Liver (tissue), 9 donors: Measurements from ENCODE around the gene MIEF1. TPM values are rescaled to one million over a fixed set of nuclear protein-coding genes. Genes with fewer than 3 reads are reported as not detected.

Experiments used
- DNase-seq: peaks from one replicate; pipeline ENCODE4 v3.0.0-alpha.2; 2017; ENCODE audit warnings: low spot score
- H3K27ac ChIP-seq, 2 donors: one replicate each; pipeline ENCODE4 v1.7.0; 2013; ENCODE audit warnings: inconsistent platforms in 2 of 2, low read length in 2 of 2, control low read depth in 1 of 2, low read depth in 1 of 2, mild to moderate bottlenecking in 1 of 2
- H3K27me3 ChIP-seq, 4 donors: one replicate each; pipeline versions ENCODE4 v1.6.1 to v1.7.0; 2013; ENCODE audit warnings: low read length in 3 of 4, inconsistent platforms in 1 of 4, mild to moderate bottlenecking in 1 of 4, moderate library complexity in 1 of 4; ENCODE audit not compliant: control insufficient read depth in 4 of 4, insufficient read depth in 4 of 4
- H3K36me3 ChIP-seq, 4 donors: one replicate each; pipeline versions ENCODE4 v1.6.1 to v1.7.0; 2013; ENCODE audit warnings: low read length in 3 of 4, mild to moderate bottlenecking in 3 of 4, low read depth in 1 of 4, moderate library complexity in 1 of 4; ENCODE audit not compliant: control insufficient read depth in 4 of 4, insufficient read depth in 3 of 4
- H3K4me1 ChIP-seq, 4 donors: one replicate each; pipeline versions ENCODE4 v1.6.1 to v1.7.0; 2013; ENCODE audit warnings: low read length in 3 of 4, mild to moderate bottlenecking in 3 of 4, moderate library complexity in 1 of 4; ENCODE audit not compliant: control insufficient read depth in 4 of 4, insufficient read depth in 4 of 4
- H3K4me3 ChIP-seq, 3 donors: one replicate each; pipeline versions ENCODE4 v1.6.1 to v1.7.0; 2013; ENCODE audit warnings: low read length in 3 of 3, control low read depth in 1 of 3, low read depth in 1 of 3, mild to moderate bottlenecking in 1 of 3
- H3K9ac ChIP-seq, 2 donors: one replicate each; pipeline ENCODE4 v1.7.0; 2013; ENCODE audit warnings: low read length in 2 of 2, mild to moderate bottlenecking in 2 of 2, moderate library complexity in 2 of 2, control low read depth in 1 of 2, low read depth in 1 of 2
- H3K9me3 ChIP-seq, 4 donors: one replicate each; pipeline versions ENCODE4 v1.6.1 to v1.7.0; 2013; ENCODE audit warnings: low read length in 3 of 4; ENCODE audit not compliant: control insufficient read depth in 4 of 4
- EGR1 ChIP-seq, 2 donors: IDR thresholded peaks; 2 replicates each; pipeline ENCODE4 v1.6.1; 2016 to 2018; ENCODE audit warnings: antibody characterized with exemption in 2 of 2, low read depth in 2 of 2
- FOXA1 ChIP-seq: IDR thresholded peaks from 2 replicates; pipeline ENCODE4 v1.6.1; 2016; ENCODE audit warnings: antibody characterized with exemption
- FOXA2 ChIP-seq: IDR thresholded peaks from 2 replicates; pipeline ENCODE4 v1.6.1; 2016; ENCODE audit warnings: antibody characterized with exemption
- GABPA ChIP-seq, 2 donors: IDR thresholded peaks in 1 of 2; conservative IDR thresholded peaks in 1 of 2; 2 replicates each; pipeline ENCODE4 v1.6.1; 2016; ENCODE audit warnings: antibody characterized with exemption in 2 of 2, mild to moderate bottlenecking in 1 of 2, moderate library complexity in 1 of 2
- HNF4G ChIP-seq: IDR thresholded peaks from 2 replicates; pipeline ENCODE4 v1.6.1; 2016; ENCODE audit warnings: antibody characterized with exemption
- JUND ChIP-seq, 2 donors: IDR thresholded peaks; 2 replicates each; pipeline ENCODE4 v1.6.1; 2016; ENCODE audit warnings: antibody characterized with exemption in 2 of 2
- RAD21 ChIP-seq, 2 donors: IDR thresholded peaks; 2 replicates each; pipeline ENCODE4 v1.6.1; 2016; ENCODE audit warnings: antibody characterized with exemption in 2 of 2, mild to moderate bottlenecking in 2 of 2
- RXRA ChIP-seq, 2 donors: IDR thresholded peaks; 2 replicates each; pipeline ENCODE4 v1.6.1; 2017 to 2018; ENCODE audit warnings: antibody characterized with exemption in 2 of 2, mild to moderate bottlenecking in 1 of 2
- SP1 ChIP-seq: IDR thresholded peaks from 2 replicates; pipeline ENCODE4 v1.6.1; 2018; ENCODE audit warnings: antibody characterized with exemption, mild to moderate bottlenecking
- TAF1 ChIP-seq: conservative IDR thresholded peaks from 2 replicates; pipeline ENCODE4 v1.6.1; 2016; ENCODE audit warnings: antibody characterized with exemption, mild to moderate bottlenecking
- YY1 ChIP-seq: IDR thresholded peaks from 2 replicates; pipeline ENCODE4 v1.6.1; 2016; ENCODE audit warnings: antibody characterized with exemption, mild to moderate bottlenecking
- WGBS: extraction: QIAGEN DNeasy Blood & Tissue Kit; methylation state at CpG from one replicate; pipeline ENCODE4 v1.1.7; 2013; 5-methylcytosine and 5-hydroxymethylcytosine counted together
- polyA plus RNA-seq, 2 donors: library from polyadenylated mRNA; stranded (reverse) in 1 of 2; unstranded in 1 of 2; fragments of 200-250 nt in 1 of 2; fragments of >200 nt in 1 of 2; fragmentation: Nextera tagmentation in 1 of 2; extraction: Ambion mirVana in 1 of 2; gene quantifications; one replicate each; pipeline versions ENCODE4 v1.2.1 to v1.2.3, GENCODE V29; 2013 to 2015
- total RNA-seq, 2 donors: library from RNA; depleted of rRNA; stranded (reverse); fragments of >200 nt; gene quantifications; one replicate each; pipeline ENCODE4 v1.2.3, GENCODE V29; 2014
- TF ChIP-seq, protein P1 (sequence below): IDR thresholded peaks from 2 replicates; pipeline ENCODE4 v1.6.1; 2016; ENCODE audit warnings: antibody characterized with exemption
- TF ChIP-seq, protein P2 (sequence below): fragments of 150-350 bp; IDR thresholded peaks from 2 replicates; pipeline ENCODE4 v1.5.1; 2017; ENCODE audit warnings: improper control_type of control experiment, low read depth, low read length; ENCODE audit not compliant: missing input control
- TF ChIP-seq, protein P3 (sequence below): IDR thresholded peaks from 2 replicates; pipeline ENCODE4 v1.6.1; 2016; ENCODE audit warnings: antibody characterized with exemption
- TF ChIP-seq, protein P4 (sequence below): IDR thresholded peaks from 2 replicates; pipeline ENCODE4 v1.6.1; 2016; ENCODE audit warnings: antibody characterized with exemption, mild to moderate bottlenecking
- TF ChIP-seq, protein P5 (sequence below): IDR thresholded peaks from 2 replicates; pipeline ENCODE4 v1.6.1; 2016; ENCODE audit warnings: antibody characterized with exemption
- donor health status: healthy.
- donor health status: healthy.
- donor health status: healthy.
- donor health status: healthy.
- donor health status: healthy.

Gene MIEF1
- total and polyA plus RNA-seq, 4 donors = 12.9 to 31.1 (median 20.7) TPM

DNA sequence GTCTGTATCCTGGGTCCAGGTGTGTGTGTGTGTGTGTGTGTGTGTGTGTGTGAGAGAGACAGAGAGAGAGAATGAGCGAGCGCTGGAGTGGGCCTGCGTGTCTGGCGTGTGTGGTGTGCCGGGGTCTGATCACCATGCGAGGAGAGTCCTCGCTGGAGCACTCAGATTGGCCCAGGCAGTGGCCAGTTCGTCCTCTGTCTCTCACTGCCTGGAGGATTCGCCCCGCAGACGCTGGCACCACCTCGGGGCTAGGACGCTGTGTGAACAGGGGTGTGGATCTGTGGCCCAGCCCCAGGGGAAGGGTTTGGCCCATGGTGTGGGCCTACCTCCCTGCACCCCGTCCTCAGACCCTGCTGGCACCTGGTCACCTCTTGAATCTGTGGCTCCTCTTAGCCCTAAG, 56.9 kb downstream of the MIEF1 start:
- WGBS = 83% methylated on average over 14 of the region's 14 CpGs
- no peak for DNase-seq
- Histone ChIP-seq H3K27ac (no peak overlapping the region), H3K4me1 (peaks cover 0 to 6% (median 4%) of the 10 kb centered on the region in 4 donors), H3K9me3 (no peaks in the 10 kb centered on the region), H3K36me3 (no peaks in the 10 kb centered on the region), H3K9ac (no peak overlapping the region), H3K27me3 (peaks cover 0 to 15% (median 5%) of the 10 kb centered on the region in 4 donors), H3K4me3 (no peak overlapping the region)
- TF ChIP-seq FOXA2 (no peak), SP1 (no peak), RXRA (IDR thresholded peaks at IDR 0.05) (no peak), FOXA1 (no peak)
- TF ChIP-seq, protein P1, sequence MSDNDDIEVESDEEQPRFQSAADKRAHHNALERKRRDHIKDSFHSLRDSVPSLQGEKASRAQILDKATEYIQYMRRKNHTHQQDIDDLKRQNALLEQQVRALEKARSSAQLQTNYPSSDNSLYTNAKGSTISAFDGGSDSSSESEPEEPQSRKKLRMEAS = no peak

DNA sequence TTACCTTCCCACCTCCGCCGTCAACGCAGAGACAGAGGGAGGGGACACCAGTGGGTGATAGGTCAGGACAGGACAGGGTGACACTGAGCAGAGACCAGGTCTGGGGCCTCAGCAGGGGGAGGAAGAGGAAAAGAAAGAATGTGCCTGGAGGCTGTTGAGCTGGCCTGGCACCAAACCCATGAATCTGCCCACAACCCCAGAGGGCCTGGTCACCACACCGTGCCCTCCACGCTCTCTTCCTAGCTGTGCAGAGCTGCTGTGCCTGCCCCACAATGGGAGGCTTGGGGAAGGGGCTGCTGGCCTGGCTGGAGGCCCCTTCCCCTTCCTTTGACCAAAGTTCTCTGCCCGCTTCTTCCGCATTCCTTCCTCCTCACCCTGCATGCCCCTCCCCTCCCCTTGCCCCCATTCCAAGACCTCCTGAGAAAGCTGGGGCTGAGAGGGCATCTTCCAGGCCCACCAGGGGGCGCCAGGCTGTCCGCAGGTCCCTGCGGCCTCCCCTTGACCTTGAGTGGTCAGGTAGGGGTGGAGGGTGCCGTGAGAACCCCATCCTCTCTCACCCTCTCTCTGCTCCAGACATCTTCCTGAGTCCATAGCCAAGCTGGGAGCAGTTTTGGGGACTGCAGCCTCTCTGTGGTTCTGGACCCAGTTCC, 57.5 kb downstream of the MIEF1 start:
- DNase-seq = peak; percentile 42
- Histone ChIP-seq H3K9ac (no peak overlapping the region), H3K4me1 (peaks cover 0 to 6% (median 4%) of the 10 kb centered on the region in 4 donors), H3K36me3 (no peaks in the 10 kb centered on the region), H3K27ac (no peak overlapping the region), H3K27me3 (peaks cover 0 to 15% (median 5%) of the 10 kb centered on the region in 4 donors), H3K4me3 (no peak overlapping the region), H3K9me3 (no peaks in the 10 kb centered on the region)
- WGBS = 43% methylated on average over 11 of the region's 11 CpGs
- TF ChIP-seq FOXA1 = no peak
- no peak for TF ChIP-seq EGR1 (IDR thresholded peaks at IDR 0.05; ENCODE audit: low read depth in 2 of 2)
- TF ChIP-seq, protein P2, sequence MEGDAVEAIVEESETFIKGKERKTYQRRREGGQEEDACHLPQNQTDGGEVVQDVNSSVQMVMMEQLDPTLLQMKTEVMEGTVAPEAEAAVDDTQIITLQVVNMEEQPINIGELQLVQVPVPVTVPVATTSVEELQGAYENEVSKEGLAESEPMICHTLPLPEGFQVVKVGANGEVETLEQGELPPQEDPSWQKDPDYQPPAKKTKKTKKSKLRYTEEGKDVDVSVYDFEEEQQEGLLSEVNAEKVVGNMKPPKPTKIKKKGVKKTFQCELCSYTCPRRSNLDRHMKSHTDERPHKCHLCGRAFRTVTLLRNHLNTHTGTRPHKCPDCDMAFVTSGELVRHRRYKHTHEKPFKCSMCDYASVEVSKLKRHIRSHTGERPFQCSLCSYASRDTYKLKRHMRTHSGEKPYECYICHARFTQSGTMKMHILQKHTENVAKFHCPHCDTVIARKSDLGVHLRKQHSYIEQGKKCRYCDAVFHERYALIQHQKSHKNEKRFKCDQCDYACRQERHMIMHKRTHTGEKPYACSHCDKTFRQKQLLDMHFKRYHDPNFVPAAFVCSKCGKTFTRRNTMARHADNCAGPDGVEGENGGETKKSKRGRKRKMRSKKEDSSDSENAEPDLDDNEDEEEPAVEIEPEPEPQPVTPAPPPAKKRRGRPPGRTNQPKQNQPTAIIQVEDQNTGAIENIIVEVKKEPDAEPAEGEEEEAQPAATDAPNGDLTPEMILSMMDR = no peak
- TF ChIP-seq JUND (IDR thresholded peaks at IDR 0.05) = no peak
- no peak for TF ChIP-seq RAD21 (IDR thresholded peaks at IDR 0.05)
- TF ChIP-seq YY1 = no peak
- no peak for TF ChIP-seq SP1
- no peak for TF ChIP-seq HNF4G
- TF ChIP-seq, protein P3, sequence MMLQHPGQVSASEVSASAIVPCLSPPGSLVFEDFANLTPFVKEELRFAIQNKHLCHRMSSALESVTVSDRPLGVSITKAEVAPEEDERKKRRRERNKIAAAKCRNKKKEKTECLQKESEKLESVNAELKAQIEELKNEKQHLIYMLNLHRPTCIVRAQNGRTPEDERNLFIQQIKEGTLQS = no peak
- no peak for TF ChIP-seq RXRA (IDR thresholded peaks at IDR 0.05)

GRCh38 chr22:39560127-39560526, 58.0 kb downstream of the MIEF1 start:
- Histone ChIP-seq H3K27ac (no peak overlapping the region), H3K9me3 (no peaks in the 10 kb centered on the region), H3K4me1 (peaks cover 0 to 6% (median 4%) of the 10 kb centered on the region in 4 donors), H3K36me3 (no peaks in the 10 kb centered on the region), H3K9ac (no peak overlapping the region), H3K4me3 (no peak overlapping the region), H3K27me3 (peaks cover 0 to 15% (median 5%) of the 10 kb centered on the region in 4 donors)
- no peak for DNase-seq
- 50% methylated on average over 6 of the region's 6 CpGs for WGBS
- TF ChIP-seq YY1 = no peak
- TF ChIP-seq, protein P4, sequence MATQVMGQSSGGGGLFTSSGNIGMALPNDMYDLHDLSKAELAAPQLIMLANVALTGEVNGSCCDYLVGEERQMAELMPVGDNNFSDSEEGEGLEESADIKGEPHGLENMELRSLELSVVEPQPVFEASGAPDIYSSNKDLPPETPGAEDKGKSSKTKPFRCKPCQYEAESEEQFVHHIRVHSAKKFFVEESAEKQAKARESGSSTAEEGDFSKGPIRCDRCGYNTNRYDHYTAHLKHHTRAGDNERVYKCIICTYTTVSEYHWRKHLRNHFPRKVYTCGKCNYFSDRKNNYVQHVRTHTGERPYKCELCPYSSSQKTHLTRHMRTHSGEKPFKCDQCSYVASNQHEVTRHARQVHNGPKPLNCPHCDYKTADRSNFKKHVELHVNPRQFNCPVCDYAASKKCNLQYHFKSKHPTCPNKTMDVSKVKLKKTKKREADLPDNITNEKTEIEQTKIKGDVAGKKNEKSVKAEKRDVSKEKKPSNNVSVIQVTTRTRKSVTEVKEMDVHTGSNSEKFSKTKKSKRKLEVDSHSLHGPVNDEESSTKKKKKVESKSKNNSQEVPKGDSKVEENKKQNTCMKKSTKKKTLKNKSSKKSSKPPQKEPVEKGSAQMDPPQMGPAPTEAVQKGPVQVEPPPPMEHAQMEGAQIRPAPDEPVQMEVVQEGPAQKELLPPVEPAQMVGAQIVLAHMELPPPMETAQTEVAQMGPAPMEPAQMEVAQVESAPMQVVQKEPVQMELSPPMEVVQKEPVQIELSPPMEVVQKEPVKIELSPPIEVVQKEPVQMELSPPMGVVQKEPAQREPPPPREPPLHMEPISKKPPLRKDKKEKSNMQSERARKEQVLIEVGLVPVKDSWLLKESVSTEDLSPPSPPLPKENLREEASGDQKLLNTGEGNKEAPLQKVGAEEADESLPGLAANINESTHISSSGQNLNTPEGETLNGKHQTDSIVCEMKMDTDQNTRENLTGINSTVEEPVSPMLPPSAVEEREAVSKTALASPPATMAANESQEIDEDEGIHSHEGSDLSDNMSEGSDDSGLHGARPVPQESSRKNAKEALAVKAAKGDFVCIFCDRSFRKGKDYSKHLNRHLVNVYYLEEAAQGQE = no peak
- TF ChIP-seq FOXA1 = no peak
- no peak for TF ChIP-seq RAD21 (IDR thresholded peaks at IDR 0.05)
- TF ChIP-seq, protein P2 = no peak
- TF ChIP-seq, protein P5, sequence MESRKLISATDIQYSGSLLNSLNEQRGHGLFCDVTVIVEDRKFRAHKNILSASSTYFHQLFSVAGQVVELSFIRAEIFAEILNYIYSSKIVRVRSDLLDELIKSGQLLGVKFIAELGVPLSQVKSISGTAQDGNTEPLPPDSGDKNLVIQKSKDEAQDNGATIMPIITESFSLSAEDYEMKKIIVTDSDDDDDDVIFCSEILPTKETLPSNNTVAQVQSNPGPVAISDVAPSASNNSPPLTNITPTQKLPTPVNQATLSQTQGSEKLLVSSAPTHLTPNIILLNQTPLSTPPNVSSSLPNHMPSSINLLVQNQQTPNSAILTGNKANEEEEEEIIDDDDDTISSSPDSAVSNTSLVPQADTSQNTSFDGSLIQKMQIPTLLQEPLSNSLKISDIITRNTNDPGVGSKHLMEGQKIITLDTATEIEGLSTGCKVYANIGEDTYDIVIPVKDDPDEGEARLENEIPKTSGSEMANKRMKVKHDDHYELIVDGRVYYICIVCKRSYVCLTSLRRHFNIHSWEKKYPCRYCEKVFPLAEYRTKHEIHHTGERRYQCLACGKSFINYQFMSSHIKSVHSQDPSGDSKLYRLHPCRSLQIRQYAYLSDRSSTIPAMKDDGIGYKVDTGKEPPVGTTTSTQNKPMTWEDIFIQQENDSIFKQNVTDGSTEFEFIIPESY = no peak
- TF ChIP-seq, protein P1 = no peak
- TF ChIP-seq JUND (IDR thresholded peaks at IDR 0.05) = no peak
- TF ChIP-seq TAF1 = no peak
- no peak for TF ChIP-seq SP1
- no peak for TF ChIP-seq GABPA (IDR thresholded peaks at IDR 0.05 in 1 of 2, conservative IDR thresholded peaks at IDR 0.05 in 1 of 2)
